Vagina (tissue), 2 donors: Measurements from ENCODE around the gene LGALS3. TPM values are rescaled to one million over a fixed set of nuclear protein-coding genes. Genes with fewer than 3 reads are reported as not detected.

Source experiments
- DNase-seq, 2 donors: peaks; one replicate each; pipeline ENCODE4 v3.0.0-alpha.2; 2017; ENCODE audit errors: extremely low spot score in 2 of 2
- H3K27ac ChIP-seq: fragments of 200-600 bp; sonication (generic); one replicate; pipeline ENCODE4 v1.5.1; 2019
- H3K27me3 ChIP-seq: fragments of 200-600 bp; sonication (generic); one replicate; pipeline ENCODE4 v1.5.1; 2019
- H3K36me3 ChIP-seq, 2 donors: fragments of 200-600 bp; sonication (generic); one replicate each; pipeline ENCODE4 v1.5.1; 2017 to 2019
- H3K4me1 ChIP-seq: fragments of 200-600 bp; sonication (generic); one replicate; pipeline ENCODE4 v1.5.1; 2019
- H3K4me3 ChIP-seq, 2 donors: fragments of 200-600 bp; sonication (generic); 1 replicate in 1 of 2; 2 replicates in 1 of 2; pipeline ENCODE4 v1.5.1; 2016 to 2019
- H3K9me3 ChIP-seq: fragments of 200-600 bp; sonication (generic); one replicate; pipeline ENCODE4 v1.5.1; 2019
- POLR2A ChIP-seq, 2 donors: fragments of 450-650 bp; IDR thresholded peaks; one replicate each; pipeline ENCODE4 v1.6.1; 2017; ENCODE audit warnings: antibody characterized with exemption in 2 of 2, mild to moderate bottlenecking in 2 of 2, moderate library complexity in 2 of 2
- POLR2AphosphoS5 ChIP-seq, 2 donors: sonication (generic); formaldehyde crosslinking; IDR thresholded peaks; one replicate each; pipeline ENCODE4 v1.9.0; 2017; ENCODE audit warnings: antibody characterized with exemption in 2 of 2, mild to moderate bottlenecking in 2 of 2, low read depth in 1 of 2; ENCODE audit not compliant: insufficient read depth in 1 of 2
- intact Hi-C: fragments of 100-400 bp; cut with DNase I; formaldehyde crosslinking; loops from one replicate; pipeline ENCODE4 v1.15.1; 2023
- total RNA-seq: library from RNA; depleted of rRNA; stranded (reverse); fragments of >200 nt; gene quantifications from one replicate; pipeline ENCODE4 v1.2.3, GENCODE V29; 2016
- TF ChIP-seq, protein P1 (sequence below), 3 experiments: fragments of 450-650 bp in 2 of 3; fragments of 200-600 bp in 1 of 3; sonication (generic) in 1 of 3; IDR thresholded peaks; one replicate each; pipeline ENCODE4 v1.5.1; 2017 to 2019; ENCODE audit warnings: antibody characterized with exemption in 3 of 3, mild to moderate bottlenecking in 2 of 3, moderate library complexity in 2 of 3

The LGALS3 gene
- total RNA-seq, 1 donor from 2014 or later = 417 TPM

DNA sequence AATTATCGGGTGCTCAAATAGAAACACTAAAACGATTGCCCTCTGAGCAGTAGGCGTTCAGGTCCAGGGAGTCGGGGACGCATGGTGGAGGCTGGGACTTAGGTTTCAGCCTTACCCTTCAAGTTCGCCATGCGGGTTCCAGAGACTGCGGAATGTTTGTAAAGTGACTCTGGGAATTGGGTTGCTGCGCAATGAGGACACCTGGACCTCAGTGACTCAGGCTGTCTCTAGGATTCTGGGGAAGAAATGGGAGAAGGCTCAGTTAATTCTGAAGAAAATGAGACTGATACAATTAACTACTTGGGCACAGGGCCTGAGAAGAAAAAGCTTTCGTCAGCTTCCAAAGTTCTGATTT lies 1.1 kb downstream of the LGALS3 start:
- peaks cover 84% of the 10 kb centered on the region for H3K4me1 ChIP-seq
- intact Hi-C loops = no loop called here
- H3K27me3 ChIP-seq = no peaks in the 10 kb centered on the region
- H3K9me3 ChIP-seq = no peaks in the 10 kb centered on the region
- DNase-seq = peak in 1 of 2 donors; percentile 87
- TF ChIP-seq, protein P1, sequence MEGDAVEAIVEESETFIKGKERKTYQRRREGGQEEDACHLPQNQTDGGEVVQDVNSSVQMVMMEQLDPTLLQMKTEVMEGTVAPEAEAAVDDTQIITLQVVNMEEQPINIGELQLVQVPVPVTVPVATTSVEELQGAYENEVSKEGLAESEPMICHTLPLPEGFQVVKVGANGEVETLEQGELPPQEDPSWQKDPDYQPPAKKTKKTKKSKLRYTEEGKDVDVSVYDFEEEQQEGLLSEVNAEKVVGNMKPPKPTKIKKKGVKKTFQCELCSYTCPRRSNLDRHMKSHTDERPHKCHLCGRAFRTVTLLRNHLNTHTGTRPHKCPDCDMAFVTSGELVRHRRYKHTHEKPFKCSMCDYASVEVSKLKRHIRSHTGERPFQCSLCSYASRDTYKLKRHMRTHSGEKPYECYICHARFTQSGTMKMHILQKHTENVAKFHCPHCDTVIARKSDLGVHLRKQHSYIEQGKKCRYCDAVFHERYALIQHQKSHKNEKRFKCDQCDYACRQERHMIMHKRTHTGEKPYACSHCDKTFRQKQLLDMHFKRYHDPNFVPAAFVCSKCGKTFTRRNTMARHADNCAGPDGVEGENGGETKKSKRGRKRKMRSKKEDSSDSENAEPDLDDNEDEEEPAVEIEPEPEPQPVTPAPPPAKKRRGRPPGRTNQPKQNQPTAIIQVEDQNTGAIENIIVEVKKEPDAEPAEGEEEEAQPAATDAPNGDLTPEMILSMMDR (IDR thresholded peaks at IDR 0.05) = no peak
- H3K27ac ChIP-seq = peak overlapping the region; percentile 99
- H3K4me3 ChIP-seq = peak overlapping the region; percentile 56 to 94
- H3K36me3 ChIP-seq = no peaks in the 10 kb centered on the region

DNA sequence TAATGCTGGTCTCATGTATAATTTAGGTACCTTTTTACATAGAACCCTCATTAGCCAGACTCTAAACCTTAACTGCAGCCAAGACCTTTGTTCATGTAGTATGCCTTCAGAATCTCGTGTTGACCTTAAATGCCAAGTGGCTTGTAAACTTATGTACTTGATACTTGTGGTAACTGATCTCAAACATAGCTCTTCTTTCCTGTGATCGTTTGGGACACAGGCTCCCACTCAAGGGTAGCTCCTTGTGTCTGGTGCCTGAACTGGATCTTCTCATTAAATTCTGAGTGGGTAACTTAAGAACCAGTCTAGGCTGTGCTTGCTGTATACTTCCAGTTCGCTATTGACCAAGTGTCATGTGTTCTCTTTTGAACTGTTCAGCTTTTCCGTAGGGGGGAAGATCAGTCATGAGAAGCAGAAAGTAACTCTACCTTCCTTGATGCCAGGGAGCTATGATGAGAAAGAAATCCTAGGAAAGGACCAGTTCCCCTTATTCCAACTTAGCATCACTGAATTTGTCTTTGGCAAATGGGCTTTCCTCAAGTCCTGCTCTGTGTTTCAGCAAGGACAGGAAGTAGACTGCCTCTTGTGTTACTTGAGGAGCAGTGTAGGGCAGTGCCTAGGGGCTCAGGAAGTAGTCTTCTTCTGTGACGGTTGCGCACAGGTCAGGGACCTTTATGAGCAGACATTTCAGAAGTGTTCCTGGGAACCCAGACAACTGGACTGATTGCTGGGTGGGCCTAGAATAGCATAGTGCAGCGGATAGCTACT lies 2.5 kb downstream of the LGALS3 start:
- DNase-seq = no peak
- TF ChIP-seq, protein P1 (IDR thresholded peaks at IDR 0.05) = no peak
- TF ChIP-seq POLR2A (IDR thresholded peaks at IDR 0.05) (no peak), POLR2AphosphoS5 (IDR thresholded peaks at IDR 0.05; ENCODE audit: insufficient read depth in 1 of 2, low read depth in 1 of 2) (no peak)
- no peaks in the 10 kb centered on the region for H3K27me3 ChIP-seq
- H3K9me3 ChIP-seq = no peaks in the 10 kb centered on the region
- H3K4me3 ChIP-seq = peak overlapping the region; percentile 56 to 94
- intact Hi-C loops = no loop called here
- H3K27ac ChIP-seq = peak overlapping the region; percentile 99
- H3K4me1 ChIP-seq = peaks cover 84% of the 10 kb centered on the region
- no peaks in the 10 kb centered on the region for H3K36me3 ChIP-seq

GRCh38 chr14:55133416-55133815 lies 4.4 kb downstream of the LGALS3 start:
- intact Hi-C loops = no loop called here
- Histone ChIP-seq H3K27me3 (no peaks in the 10 kb centered on the region), H3K36me3 (peaks cover 0 to 7% of the 10 kb centered on the region in 2 donors), H3K27ac (peak overlapping the region; percentile 68), H3K4me3 (no peak overlapping the region), H3K4me1 (peaks cover 83% of the 10 kb centered on the region), H3K9me3 (no peaks in the 10 kb centered on the region)
- TF ChIP-seq POLR2A (IDR thresholded peaks at IDR 0.05) (no peak), POLR2AphosphoS5 (IDR thresholded peaks at IDR 0.05; ENCODE audit: insufficient read depth in 1 of 2, low read depth in 1 of 2) (peak in 1 of 2 donors; percentile 30)
- TF ChIP-seq, protein P1 (IDR thresholded peaks at IDR 0.05) = peak in 1 of 3 experiments; percentile 35
- no peak for DNase-seq

GRCh38 chr14:55136241-55136640 lies 7.2 kb downstream of the LGALS3 start:
- peak overlapping the region in 1 of 2 donors; percentile 6 for H3K4me3 ChIP-seq
- peak overlapping the region; percentile 74 for H3K27ac ChIP-seq
- peaks cover 0 to 35% of the 10 kb centered on the region in 2 donors for H3K36me3 ChIP-seq
- no peaks in the 10 kb centered on the region for H3K27me3 ChIP-seq
- intact Hi-C loops = no loop called here
- DNase-seq = no peak
- peaks cover 78% of the 10 kb centered on the region for H3K4me1 ChIP-seq
- H3K9me3 ChIP-seq = no peaks in the 10 kb centered on the region
- TF ChIP-seq, protein P1 (IDR thresholded peaks at IDR 0.05) = no peak
- TF ChIP-seq POLR2AphosphoS5 (IDR thresholded peaks at IDR 0.05; ENCODE audit: insufficient read depth in 1 of 2, low read depth in 1 of 2) (no peak), POLR2A (IDR thresholded peaks at IDR 0.05) (no peak)
